HG03342 (cell line): Measurements from ENCODE around the gene VASN.
A peak's percentile ranks its signal among the peaks of the same experiment; 100 is the strongest.

Experiments
- ATAC-seq: cut with Tn5 transposase; IDR thresholded peaks from one replicate; pipeline ENCODE4 v1.9.1; 2021; ENCODE audit warnings: mild to moderate bottlenecking, moderate library complexity; ENCODE audit not compliant: unreplicated experiment

VASN gene

GRCh38 chr16:4419402-4419959 lies 47.8 kb downstream of the VASN start:
- ATAC-seq, result no peak

GRCh38 chr16:4420505-4421105 lies 49.0 kb downstream of the VASN start:
- ATAC-seq, result no peak

- peak; percentile 84 for ATAC-seq
Observed at GRCh38 chr16:4425378-4426020, 53.9 kb downstream of the VASN start, which contains the start of gene DNAJA3. TSS of gene DNAJA3 (plus strand) at chr16:4425868. CDS start at chr16:4425882, 14 bp downstream.

- ATAC-seq, result peak; percentile 28
Observed at GRCh38 chr16:4426021-4426684, 54.5 kb downstream of the VASN start.

GRCh38 chr16:4426722-4427372 lies 55.2 kb downstream of the VASN start:
- ATAC-seq, result no peak

- no peak for ATAC-seq
Observed at GRCh38 chr16:4428500-4428899, 56.9 kb downstream of the VASN start.

- ATAC-seq, result no peak
Observed at GRCh38 chr16:4431023-4431422, 59.4 kb downstream of the VASN start.
